ENCODE data around the gene RAI14. TPM values are rescaled to one million over a fixed set of nuclear protein-coding genes. Genes with fewer than 3 reads are reported as not detected.

Gene RAI14
- total and polyA plus RNA-seq, 7 experiments from 2014 or later, result 0.32 to 0.98 (median 0.89) TPM; not detected in 4

DNA sequence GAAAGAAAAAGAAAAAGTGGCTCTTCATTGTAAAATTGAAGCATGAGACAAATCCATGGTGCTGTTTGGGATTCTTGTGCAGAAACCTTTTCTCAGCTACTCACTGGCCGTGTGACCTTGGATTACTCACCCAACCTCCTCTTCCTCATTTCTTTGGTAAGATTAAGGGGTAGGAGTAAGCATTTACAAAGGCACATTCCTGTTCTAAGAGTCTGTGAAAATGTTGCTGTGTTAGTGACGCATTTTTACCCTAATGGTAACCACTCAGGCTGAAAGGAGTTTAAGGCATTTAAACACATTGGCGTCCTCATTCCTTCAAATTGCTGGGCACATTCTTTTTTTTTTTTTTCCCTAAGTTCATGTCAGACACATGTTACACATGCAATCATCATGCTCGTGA is 4.3 kb downstream of the RAI14 start:
- Histone ChIP-seq H3K27ac (ENCODE audit: low read depth, low read length) (no peak overlapping the region), H3K27me3 (ENCODE audit: control insufficient read depth in 2 of 2, insufficient read depth in 2 of 2, low read length in 2 of 2) (peaks cover 3 to 8% of the 10 kb centered on the region in 2 donors), H3K36me3 (ENCODE audit: control insufficient read depth in 2 of 3, insufficient read depth in 3 of 3, low read length in 3 of 3) (no peaks in the 10 kb centered on the region), H3K9me3 (ENCODE audit: control insufficient read depth in 2 of 3, low read length in 3 of 3) (no peaks in the 10 kb centered on the region), H3K4me3 (ENCODE audit: low read length) (no peak overlapping the region), H3K4me1 (ENCODE audit: control insufficient read depth in 2 of 2, insufficient read depth in 2 of 2, low read length in 2 of 2) (peaks cover 3 to 8% of the 10 kb centered on the region in 2 donors)
- Mint-ChIP-seq H3K27me3 (peaks cover 33 to 45% (median 38%) of the 10 kb centered on the region in 5 donors), H3K36me3 (peaks cover 0 to 4% (median 0%) of the 10 kb centered on the region in 5 donors), H3K4me1 (peaks cover 8 to 21% (median 17%) of the 10 kb centered on the region in 7 donors), H3K4me3 (no peak overlapping the region), H3K9me3 (peaks cover 0 to 4% (median 0%) of the 10 kb centered on the region in 11 donors), H3K27ac (no peak overlapping the region)
- CTCF ChIA-PET, result no interaction called here
- intact Hi-C loops (cut with micrococcal nuclease), result no loop called here
- ATAC-seq, result no peak
- POLR2A ChIA-PET, result no interaction called here
- DNase-seq, result no peak

DNA sequence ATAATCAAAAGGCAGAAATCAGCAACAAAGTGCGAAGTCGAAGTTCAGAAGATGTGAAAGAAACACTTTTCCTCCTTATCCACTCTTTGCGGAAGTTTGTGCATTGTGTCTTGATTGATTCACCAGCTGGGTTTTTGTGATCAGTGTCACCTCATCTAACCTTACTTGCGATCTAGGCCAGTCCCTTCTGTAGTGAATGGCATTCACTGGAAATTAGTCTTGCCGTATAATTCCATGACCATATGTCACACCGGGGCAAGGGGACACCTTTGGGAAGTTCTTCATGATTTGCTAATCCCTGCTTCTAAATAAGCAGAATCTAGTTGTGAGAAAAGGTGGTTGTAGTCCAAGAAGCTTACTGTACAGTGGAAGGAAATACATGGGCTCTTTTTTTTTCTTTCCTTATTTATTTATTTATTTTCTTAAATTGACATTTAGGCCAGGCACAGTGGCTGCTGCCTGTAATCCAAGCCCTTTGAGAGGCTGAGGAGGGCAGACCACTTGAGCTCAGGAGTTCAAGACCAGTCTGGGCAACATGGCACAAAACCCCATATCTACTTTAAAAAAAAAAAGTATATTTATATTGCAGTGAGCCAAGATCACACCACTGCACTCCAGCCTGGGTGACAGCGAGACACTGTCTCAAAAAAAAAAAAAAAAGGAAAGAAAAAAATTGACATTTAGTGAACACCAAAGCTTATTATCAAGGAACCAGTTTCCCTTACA is 7.8 kb downstream of the RAI14 start:
- Histone ChIP-seq H3K9me3 (ENCODE audit: control insufficient read depth in 2 of 3, low read length in 3 of 3) (no peaks in the 10 kb centered on the region), H3K4me1 (ENCODE audit: control insufficient read depth in 2 of 2, insufficient read depth in 2 of 2, low read length in 2 of 2) (no peaks in the 10 kb centered on the region), H3K36me3 (ENCODE audit: control insufficient read depth in 2 of 3, insufficient read depth in 3 of 3, low read length in 3 of 3) (no peaks in the 10 kb centered on the region), H3K4me3 (ENCODE audit: low read length) (no peak overlapping the region), H3K27me3 (ENCODE audit: control insufficient read depth in 2 of 2, insufficient read depth in 2 of 2, low read length in 2 of 2) (no peaks in the 10 kb centered on the region), H3K27ac (ENCODE audit: low read depth, low read length) (no peak overlapping the region)
- H3K4me1 Mint-ChIP-seq, result peaks cover 0 to 1% (median 0%) of the 10 kb centered on the region in 7 donors
- ATAC-seq (no peak), DNase-seq (no peak)
- H3K27me3 Mint-ChIP-seq, result peaks cover 11 to 28% (median 20%) of the 10 kb centered on the region in 5 donors
- POLR2A ChIA-PET, result no interaction called here
- CTCF ChIA-PET, result no interaction called here
- H3K4me3 Mint-ChIP-seq, result no peak overlapping the region
- H3K36me3 Mint-ChIP-seq, result no peaks in the 10 kb centered on the region
- H3K9me3 Mint-ChIP-seq, result peaks cover 0 to 4% (median 0%) of the 10 kb centered on the region in 11 donors
- H3K27ac Mint-ChIP-seq, result no peak overlapping the region
- intact Hi-C loops (cut with micrococcal nuclease), result no loop called here

DNA sequence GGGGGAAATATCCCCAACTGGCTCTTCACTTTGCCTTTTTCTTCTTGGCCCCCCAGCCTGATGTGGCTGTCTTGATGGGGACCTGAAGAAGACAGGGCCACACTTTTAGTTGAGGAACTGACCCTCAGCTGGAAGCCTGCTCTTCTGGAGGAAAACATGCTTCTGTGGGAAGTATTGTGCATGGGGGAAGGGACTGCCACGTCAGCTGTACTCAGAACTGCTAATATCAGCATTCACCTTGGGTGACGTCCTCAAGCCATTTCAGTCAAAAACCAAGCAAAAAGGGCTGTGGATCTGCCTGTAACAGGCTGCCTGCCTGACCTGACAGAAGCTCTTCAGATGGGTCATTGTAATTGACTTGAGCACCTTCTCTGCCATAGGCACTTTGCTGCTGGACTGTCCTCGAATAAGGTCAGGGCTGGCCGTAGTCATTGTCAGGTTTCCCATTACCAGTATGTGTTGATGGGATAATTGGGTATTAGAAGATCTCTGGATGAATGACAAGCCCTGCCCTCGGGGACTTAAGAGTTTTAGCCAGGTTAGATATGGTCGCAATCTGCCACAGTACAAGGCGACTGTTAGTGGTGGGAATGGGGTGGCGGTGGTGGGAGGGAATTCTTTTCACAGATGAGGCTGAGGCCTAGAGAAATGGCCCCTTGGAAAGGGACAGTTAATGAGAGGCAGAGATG is 10.4 kb downstream of the RAI14 start:
- peaks cover 4 to 12% (median 7%) of the 10 kb centered on the region in 5 donors for H3K27me3 Mint-ChIP-seq
- no peaks in the 10 kb centered on the region for H3K4me1 ChIP-seq (ENCODE audit: control insufficient read depth in 2 of 2, insufficient read depth in 2 of 2, low read length in 2 of 2)
- no peaks in the 10 kb centered on the region for H3K9me3 ChIP-seq (ENCODE audit: control insufficient read depth in 2 of 3, low read length in 3 of 3)
- intact Hi-C loops (cut with micrococcal nuclease), result no loop called here
- H3K27ac Mint-ChIP-seq, result no peak overlapping the region
- no peak overlapping the region for H3K4me3 ChIP-seq (ENCODE audit: low read length)
- POLR2A ChIA-PET, result no interaction called here
- DNase-seq, result no peak
- ATAC-seq, result no peak
- H3K27me3 ChIP-seq (ENCODE audit: control insufficient read depth in 2 of 2, insufficient read depth in 2 of 2, low read length in 2 of 2), result no peaks in the 10 kb centered on the region
- no peaks in the 10 kb centered on the region for H3K36me3 ChIP-seq (ENCODE audit: control insufficient read depth in 2 of 3, insufficient read depth in 3 of 3, low read length in 3 of 3)
- H3K9me3 Mint-ChIP-seq, result peaks cover 0 to 4% (median 0%) of the 10 kb centered on the region in 11 donors
- no peaks in the 10 kb centered on the region for H3K4me1 Mint-ChIP-seq
- H3K4me3 Mint-ChIP-seq, result no peak overlapping the region
- CTCF ChIA-PET, result interaction anchor here (0.5 to 0.6 kb wide), 2 partner anchors 178 to 425 kb away, joined by 3 read pairs; no protein-coding TSS in a partner anchor
- H3K36me3 Mint-ChIP-seq, result no peaks in the 10 kb centered on the region
- no peak overlapping the region for H3K27ac ChIP-seq (ENCODE audit: low read depth, low read length)

DNA sequence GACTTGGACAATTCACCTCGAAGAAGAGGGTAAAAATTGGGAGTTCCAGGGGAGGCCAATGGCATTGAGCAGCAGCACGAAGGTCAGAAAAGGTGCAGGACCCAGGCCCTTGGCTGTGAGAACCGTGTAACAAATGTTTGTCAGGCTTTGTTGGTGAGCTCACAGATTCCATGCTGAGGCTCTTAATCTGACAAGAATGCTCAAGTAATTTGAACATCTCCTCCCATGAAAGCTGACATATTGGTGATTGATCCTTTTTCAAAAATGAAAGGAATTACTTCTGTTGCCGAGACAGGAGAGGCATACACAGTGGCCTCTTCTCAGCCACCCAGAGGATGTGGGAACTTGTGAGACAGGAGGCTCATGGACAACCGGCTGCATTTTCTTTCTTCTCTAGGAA is 11.6 kb downstream of the RAI14 start:
- Mint-ChIP-seq H3K4me1 (no peaks in the 10 kb centered on the region), H3K36me3 (no peaks in the 10 kb centered on the region), H3K27me3 (peaks cover 0 to 4% (median 4%) of the 10 kb centered on the region in 5 donors), H3K9me3 (peaks cover 0 to 4% (median 0%) of the 10 kb centered on the region in 11 donors), H3K27ac (no peak overlapping the region), H3K4me3 (no peak overlapping the region)
- ChIA-PET CTCF (no interaction called here), POLR2A (no interaction called here)
- Histone ChIP-seq H3K27ac (ENCODE audit: low read depth, low read length) (no peak overlapping the region), H3K36me3 (ENCODE audit: control insufficient read depth in 2 of 3, insufficient read depth in 3 of 3, low read length in 3 of 3) (no peaks in the 10 kb centered on the region), H3K27me3 (ENCODE audit: control insufficient read depth in 2 of 2, insufficient read depth in 2 of 2, low read length in 2 of 2) (no peaks in the 10 kb centered on the region), H3K9me3 (ENCODE audit: control insufficient read depth in 2 of 3, low read length in 3 of 3) (no peaks in the 10 kb centered on the region), H3K4me1 (ENCODE audit: control insufficient read depth in 2 of 2, insufficient read depth in 2 of 2, low read length in 2 of 2) (no peaks in the 10 kb centered on the region), H3K4me3 (ENCODE audit: low read length) (no peak overlapping the region)
- intact Hi-C loops (cut with micrococcal nuclease), result no loop called here
- no peak for DNase-seq
- ATAC-seq, result no peak

DNA sequence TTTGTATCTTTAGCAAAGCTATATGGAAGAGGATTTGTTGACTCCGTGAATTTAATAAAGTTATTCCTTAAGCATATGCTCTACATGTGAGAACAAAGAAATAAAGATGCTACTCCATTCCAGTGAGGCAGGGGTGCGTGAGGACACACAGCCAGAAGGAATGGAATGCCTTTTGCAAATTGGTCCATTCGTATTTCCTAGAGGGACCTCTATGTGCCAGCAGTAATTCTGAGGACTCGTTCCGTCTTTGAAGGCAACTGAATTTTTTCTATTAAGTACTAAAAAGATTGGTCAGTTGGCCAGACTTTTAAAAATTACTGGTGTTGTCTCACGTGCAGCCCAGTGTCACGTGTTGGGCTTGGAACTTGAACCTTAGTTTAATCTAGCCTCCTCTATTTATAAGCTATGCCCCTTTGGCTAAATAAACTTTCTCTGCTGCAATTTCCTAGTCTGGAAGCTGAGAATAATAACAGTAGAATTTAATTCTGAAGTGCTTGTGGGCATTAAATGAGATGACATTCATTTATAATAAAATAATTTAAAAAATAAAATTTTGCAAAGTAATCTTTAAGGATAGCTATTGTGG is 13.9 kb downstream of the RAI14 start:
- H3K4me3 Mint-ChIP-seq, result no peak overlapping the region
- Histone ChIP-seq H3K9me3 (ENCODE audit: control insufficient read depth in 2 of 3, low read length in 3 of 3) (no peaks in the 10 kb centered on the region), H3K36me3 (ENCODE audit: control insufficient read depth in 2 of 3, insufficient read depth in 3 of 3, low read length in 3 of 3) (no peaks in the 10 kb centered on the region), H3K4me3 (ENCODE audit: low read length) (no peak overlapping the region), H3K27ac (ENCODE audit: low read depth, low read length) (no peak overlapping the region), H3K4me1 (ENCODE audit: control insufficient read depth in 2 of 2, insufficient read depth in 2 of 2, low read length in 2 of 2) (no peaks in the 10 kb centered on the region), H3K27me3 (ENCODE audit: control insufficient read depth in 2 of 2, insufficient read depth in 2 of 2, low read length in 2 of 2) (no peaks in the 10 kb centered on the region)
- H3K4me1 Mint-ChIP-seq, result peaks cover 0 to 2% (median 0%) of the 10 kb centered on the region in 7 donors
- H3K27ac Mint-ChIP-seq, result no peak overlapping the region
- peaks cover 0 to 4% (median 0%) of the 10 kb centered on the region in 5 donors for H3K27me3 Mint-ChIP-seq
- ATAC-seq (no peak), DNase-seq (no peak)
- CTCF ChIA-PET, result no interaction called here
- POLR2A ChIA-PET, result no interaction called here
- intact Hi-C loops (cut with micrococcal nuclease), result no loop called here
- no peaks in the 10 kb centered on the region for H3K36me3 Mint-ChIP-seq
- no peaks in the 10 kb centered on the region for H3K9me3 Mint-ChIP-seq

DNA sequence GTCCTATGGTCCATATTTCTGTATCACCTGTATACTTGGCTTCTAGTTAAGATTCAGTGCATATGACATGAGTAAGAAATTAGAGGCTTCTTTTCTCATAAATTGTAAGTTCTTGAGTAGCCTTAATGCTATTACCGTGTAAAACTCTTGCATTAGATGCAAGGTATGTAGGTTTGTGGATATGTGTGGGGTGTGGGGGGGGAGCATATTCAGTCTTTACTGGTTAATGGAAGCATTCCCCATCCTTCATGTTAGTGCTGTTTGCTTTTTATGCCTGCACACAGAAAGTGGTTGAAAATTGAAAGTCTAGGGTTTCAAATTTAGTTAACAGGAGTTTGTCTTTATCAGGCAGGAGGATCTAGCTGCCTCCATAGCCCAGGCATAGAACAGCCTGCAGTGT is 16.1 kb downstream of the RAI14 start:
- Histone ChIP-seq H3K27ac (ENCODE audit: low read depth, low read length) (no peak overlapping the region), H3K36me3 (ENCODE audit: control insufficient read depth in 2 of 3, insufficient read depth in 3 of 3, low read length in 3 of 3) (no peaks in the 10 kb centered on the region), H3K27me3 (ENCODE audit: control insufficient read depth in 2 of 2, insufficient read depth in 2 of 2, low read length in 2 of 2) (no peaks in the 10 kb centered on the region), H3K4me1 (ENCODE audit: control insufficient read depth in 2 of 2, insufficient read depth in 2 of 2, low read length in 2 of 2) (no peaks in the 10 kb centered on the region), H3K9me3 (ENCODE audit: control insufficient read depth in 2 of 3, low read length in 3 of 3) (no peaks in the 10 kb centered on the region), H3K4me3 (ENCODE audit: low read length) (no peak overlapping the region)
- DNase-seq (no peak), ATAC-seq (no peak)
- H3K27ac Mint-ChIP-seq, result no peak overlapping the region
- CTCF ChIA-PET, result no interaction called here
- H3K9me3 Mint-ChIP-seq, result no peaks in the 10 kb centered on the region
- H3K27me3 Mint-ChIP-seq, result peaks cover 0 to 4% (median 2%) of the 10 kb centered on the region in 5 donors
- POLR2A ChIA-PET, result no interaction called here
- intact Hi-C loops (cut with micrococcal nuclease), result no loop called here
- no peaks in the 10 kb centered on the region for H3K36me3 Mint-ChIP-seq
- H3K4me1 Mint-ChIP-seq, result peaks cover 0 to 2% (median 0%) of the 10 kb centered on the region in 7 donors
- no peak overlapping the region for H3K4me3 Mint-ChIP-seq
